ENCODE data around the gene ING3. TPM values are rescaled to one million over a fixed set of nuclear protein-coding genes. Genes with fewer than 3 reads are reported as not detected.
A peak's percentile ranks its signal among the peaks of the same experiment; 100 is the strongest.

ING3 gene
- total RNA-seq, 1 donor from 2014 or later = 10.8 TPM

GRCh38 chr7:121011401-121011800 is 60.8 kb downstream of the ING3 start:
- Histone ChIP-seq H3K36me3 (ENCODE audit: control insufficient read depth, insufficient read depth, low read length) (no peaks in the 10 kb centered on the region), H3K27me3 (ENCODE audit: control insufficient read depth, insufficient read depth, low read length) (peaks cover 2% of the 10 kb centered on the region), H3K4me3 (ENCODE audit: low read depth, low read length) (no peak overlapping the region)
- no peak for TF ChIP-seq CTCF (IDR thresholded peaks at IDR 0.05; ENCODE audit: insufficient read depth, low read length, severe bottlenecking)
- FAIRE-seq (no peak), DNase-seq (ENCODE audit: low read depth) (no peak)

- H3K36me3 ChIP-seq (ENCODE audit: control insufficient read depth, insufficient read depth, low read length) = no peaks in the 10 kb centered on the region
- no peak overlapping the region for H3K4me3 ChIP-seq (ENCODE audit: low read depth, low read length)
- no peak for FAIRE-seq
- no peak for DNase-seq (ENCODE audit: low read depth)
- no peaks in the 10 kb centered on the region for H3K27me3 ChIP-seq (ENCODE audit: control insufficient read depth, insufficient read depth, low read length)
- no peak for TF ChIP-seq CTCF (IDR thresholded peaks at IDR 0.05; ENCODE audit: insufficient read depth, low read length, severe bottlenecking)
These were observed 61.7 kb downstream of the ING3 start for GRCh38 chr7:121012170-121012874.

- no peak for FAIRE-seq
- TF ChIP-seq CTCF (IDR thresholded peaks at IDR 0.05; ENCODE audit: insufficient read depth, low read length, severe bottlenecking) = no peak
- no peak for DNase-seq (ENCODE audit: low read depth)
- Histone ChIP-seq H3K27me3 (ENCODE audit: control insufficient read depth, insufficient read depth, low read length) (no peaks in the 10 kb centered on the region), H3K36me3 (ENCODE audit: control insufficient read depth, insufficient read depth, low read length) (no peaks in the 10 kb centered on the region), H3K4me3 (ENCODE audit: low read depth, low read length) (no peak overlapping the region)
These were observed 62.3 kb downstream of the ING3 start for GRCh38 chr7:121012919-121013318.

- FAIRE-seq = no peak
- no peak for DNase-seq (ENCODE audit: low read depth)
- Histone ChIP-seq H3K4me3 (ENCODE audit: low read depth, low read length) (no peak overlapping the region), H3K27me3 (ENCODE audit: control insufficient read depth, insufficient read depth, low read length) (no peaks in the 10 kb centered on the region), H3K36me3 (ENCODE audit: control insufficient read depth, insufficient read depth, low read length) (no peaks in the 10 kb centered on the region)
- no peak for TF ChIP-seq CTCF (IDR thresholded peaks at IDR 0.05; ENCODE audit: insufficient read depth, low read length, severe bottlenecking)
These were observed 65.0 kb downstream of the ING3 start for GRCh38 chr7:121015560-121015959.

GRCh38 chr7:121016966-121017365 is 66.4 kb downstream of the ING3 start:
- Histone ChIP-seq H3K4me3 (ENCODE audit: low read depth, low read length) (no peak overlapping the region), H3K36me3 (ENCODE audit: control insufficient read depth, insufficient read depth, low read length) (no peaks in the 10 kb centered on the region), H3K27me3 (ENCODE audit: control insufficient read depth, insufficient read depth, low read length) (no peaks in the 10 kb centered on the region)
- FAIRE-seq = no peak
- peak; percentile 25 for DNase-seq (ENCODE audit: low read depth)
- no peak for TF ChIP-seq CTCF (IDR thresholded peaks at IDR 0.05; ENCODE audit: insufficient read depth, low read length, severe bottlenecking)

- no peaks in the 10 kb centered on the region for H3K27me3 ChIP-seq (ENCODE audit: control insufficient read depth, insufficient read depth, low read length)
- TF ChIP-seq CTCF (IDR thresholded peaks at IDR 0.05; ENCODE audit: insufficient read depth, low read length, severe bottlenecking) = no peak
- no peaks in the 10 kb centered on the region for H3K36me3 ChIP-seq (ENCODE audit: control insufficient read depth, insufficient read depth, low read length)
- no peak for DNase-seq (ENCODE audit: low read depth)
- no peak overlapping the region for H3K4me3 ChIP-seq (ENCODE audit: low read depth, low read length)
- no peak for FAIRE-seq
These were observed 67.0 kb downstream of the ING3 start for GRCh38 chr7:121017586-121017985.

Data from bronchial epithelial cell (primary cell).